H1 (cell line): ENCODE measurements around the gene ZNF584. TPM values are rescaled to one million over a fixed set of nuclear protein-coding genes. Genes with fewer than 3 reads are reported as not detected.

Experiments used
- CTCF ChIA-PET: fragments of 300-600 bp; sonication (Branson Sonifier 250); formaldehyde crosslinking; loops from one replicate; lab custom pipeline; 2021; ENCODE audit not compliant: partially characterized antibody; lab: Charles Lee
- POLR2A ChIA-PET: fragments of 300-600 bp; sonication (Branson Sonifier 250); formaldehyde crosslinking; loops from one replicate; lab custom pipeline; 2021; ENCODE audit warnings: inconsistent platforms; ENCODE audit not compliant: partially characterized antibody; lab: Charles Lee
- DNase-seq, 2 experiments: peaks; one replicate each; pipeline versions ENCODE4 v3.0.0 to v3.0.0-alpha.2; 2010 to 2022; ENCODE audit warnings: low spot score in 2 of 2, low read depth in 1 of 2, mixed read lengths in 1 of 2
- FAIRE-seq: peaks from 2 replicates; lab custom pipeline; 2011; peaks lifted over from hg19 to GRCh38; lab: Jason Lieb, UNC
- H2AFZ ChIP-seq: 2 replicates; pipeline ENCODE4 v1.8.1; 2012; ENCODE audit warnings: low read length, inconsistent platforms
- H2AK5ac ChIP-seq: 2 replicates; pipeline ENCODE4 v1.6.1; 2013; ENCODE audit warnings: low read depth, low read length
- H2BK120ac ChIP-seq: replicated peaks from 2 replicates; pipeline ENCODE3; 2013; ENCODE audit warnings: low read depth, low read length, inconsistent platforms
- H2BK12ac ChIP-seq: 2 replicates; pipeline ENCODE4 v1.6.1; 2013; ENCODE audit warnings: low read depth, low read length
- H2BK15ac ChIP-seq: 2 replicates; pipeline ENCODE4 v1.6.1; 2013; ENCODE audit warnings: low read length
- H2BK20ac ChIP-seq: 2 replicates; pipeline ENCODE4 v1.6.1; 2013; ENCODE audit warnings: low read length
- H2BK5ac ChIP-seq: 2 replicates; pipeline ENCODE4 v1.6.1; 2013; ENCODE audit warnings: low read depth, low read length
- H3K14ac ChIP-seq: 2 replicates; pipeline ENCODE4 v1.6.1; 2013; ENCODE audit warnings: inconsistent platforms; ENCODE audit not compliant: insufficient read length
- H3K18ac ChIP-seq: 2 replicates; pipeline ENCODE4 v1.6.1; 2013; ENCODE audit warnings: low read length; ENCODE audit errors: extremely low read depth
- H3K23ac ChIP-seq: 2 replicates; pipeline ENCODE4 v1.6.1; 2013; ENCODE audit warnings: inconsistent platforms; ENCODE audit not compliant: insufficient read length
- H3K23me2 ChIP-seq: 2 replicates; pipeline ENCODE4 v1.6.1; 2013; ENCODE audit warnings: low read depth, low read length
- H3K27ac ChIP-seq: 2 replicates; pipeline ENCODE4 v1.6.1; 2011; ENCODE audit warnings: low read depth, low read length, inconsistent platforms
- H3K27me3 ChIP-seq, 4 experiments: replicated peaks in 1 of 4; 1 replicate in 1 of 4; 2 replicates in 3 of 4; pipeline versions ENCODE4 v1.6.1 to v1.8.1; 2011 to 2013; ENCODE audit warnings: low read length in 3 of 4, mild to moderate bottlenecking in 3 of 4, inconsistent platforms in 2 of 4, mixed read lengths in 2 of 4, moderate library complexity in 1 of 4; ENCODE audit not compliant: control insufficient read depth in 3 of 4, insufficient read depth in 3 of 4; ENCODE audit errors: extremely low read depth in 1 of 4
- H3K36me3 ChIP-seq, 4 experiments: 2 replicates each; pipeline versions ENCODE4 v1.6.1 to v1.8.1; 2011 to 2013; ENCODE audit warnings: mild to moderate bottlenecking in 4 of 4, low read length in 3 of 4, moderate library complexity in 2 of 4, control low read depth in 1 of 4, inconsistent platforms in 1 of 4; ENCODE audit not compliant: insufficient read depth in 4 of 4, control insufficient read depth in 2 of 4
- H3K4ac ChIP-seq: replicated peaks from 2 replicates; pipeline ENCODE3; 2013; ENCODE audit warnings: low read length, low read depth, mixed read lengths, inconsistent platforms; ENCODE audit not compliant: insufficient read length
- H3K4me1 ChIP-seq, 4 experiments: replicated peaks in 1 of 4; 1 replicate in 1 of 4; 2 replicates in 3 of 4; pipeline versions ENCODE4 v1.6.1 to v1.8.1; 2011 to 2013; ENCODE audit warnings: low read length in 3 of 4, inconsistent platforms in 2 of 4, mixed read lengths in 1 of 4; ENCODE audit not compliant: insufficient read depth in 4 of 4, control insufficient read depth in 3 of 4
- H3K4me2 ChIP-seq, 2 experiments: 2 replicates each; pipeline versions ENCODE4 v1.6.1 to v1.8.1; 2011 to 2013; ENCODE audit warnings: low read depth in 2 of 2, low read length in 2 of 2, control low read depth in 1 of 2, inconsistent platforms in 1 of 2, mild to moderate bottlenecking in 1 of 2; ENCODE audit not compliant: insufficient read depth in 1 of 2
- H3K4me3 ChIP-seq, 4 experiments: fragments of 200-600, 300-600 bp in 1 of 4; sonication (generic), shearing (Covaris generic), sonication (Bioruptor Twin) in 1 of 4; 2 replicates each; pipeline versions ENCODE4 v1.5.1 to v1.8.1; 2011 to 2016; ENCODE audit warnings: low read length in 4 of 4, low read depth in 3 of 4, control low read depth in 2 of 4, inconsistent platforms in 2 of 4, mild to moderate bottlenecking in 2 of 4, mixed read lengths in 1 of 4, moderate library complexity in 1 of 4; ENCODE audit not compliant: insufficient read depth in 2 of 4; ENCODE audit errors: extremely low read depth in 1 of 4
- H3K56ac ChIP-seq: replicated peaks from 2 replicates; pipeline ENCODE3; 2013; ENCODE audit warnings: low read depth, mild to moderate bottlenecking, mixed read lengths, low read length, inconsistent platforms; ENCODE audit not compliant: insufficient read length
- H3K79me1 ChIP-seq: 2 replicates; pipeline ENCODE4 v1.6.1; 2013; ENCODE audit warnings: low read depth, low read length, control low read depth
- H3K79me2 ChIP-seq, 2 experiments: 2 replicates each; pipeline versions ENCODE4 v1.6.1 to v1.8.1; 2012 to 2013; ENCODE audit warnings: low read length in 2 of 2, mild to moderate bottlenecking in 2 of 2, inconsistent platforms in 1 of 2; ENCODE audit not compliant: insufficient read depth in 2 of 2, control insufficient read depth in 1 of 2
- H3K9ac ChIP-seq, 4 experiments: replicated peaks in 1 of 4; 1 replicate in 1 of 4; 2 replicates in 3 of 4; pipeline versions ENCODE4 v1.6.1 to v1.8.1; 2011 to 2013; ENCODE audit warnings: low read depth in 3 of 4, low read length in 3 of 4, control low read depth in 2 of 4, mild to moderate bottlenecking in 2 of 4, moderate library complexity in 2 of 4, inconsistent platforms in 1 of 4; ENCODE audit errors: extremely low read depth in 1 of 4
- H3K9me3 ChIP-seq, 2 experiments: 2 replicates each; pipeline versions ENCODE4 v1.6.1 to v1.8.1; 2012 to 2013; ENCODE audit warnings: mild to moderate bottlenecking in 2 of 2, moderate library complexity in 2 of 2, control low read depth in 1 of 2, inconsistent platforms in 1 of 2, low read depth in 1 of 2, low read length in 1 of 2, mixed read lengths in 1 of 2; ENCODE audit not compliant: insufficient read depth in 2 of 2
- H4K20me1 ChIP-seq, 2 experiments: replicated peaks in 1 of 2; 2 replicates each; pipeline versions ENCODE3 to v1.8.1; 2011 to 2013; ENCODE audit warnings: inconsistent platforms in 2 of 2, low read length in 2 of 2, mild to moderate bottlenecking in 1 of 2; ENCODE audit not compliant: insufficient read depth in 2 of 2, control insufficient read depth in 1 of 2
- H4K5ac ChIP-seq: 2 replicates; pipeline ENCODE4 v1.6.1; 2013; ENCODE audit warnings: low read length, low read depth, mixed read lengths, inconsistent platforms; ENCODE audit not compliant: insufficient read length
- H4K8ac ChIP-seq: 2 replicates; pipeline ENCODE4 v1.8.0; 2013; ENCODE audit warnings: mild to moderate bottlenecking, moderate library complexity, low read length, inconsistent platforms; ENCODE audit not compliant: insufficient read depth; ENCODE audit errors: extremely low read depth
- H4K91ac ChIP-seq: replicated peaks from 2 replicates; pipeline ENCODE3; 2013; ENCODE audit warnings: low read length, mixed read lengths, inconsistent platforms; ENCODE audit not compliant: insufficient read length
- EZH2 ChIP-seq: fragments of 200-600 bp; sonication (generic); IDR thresholded peaks from 2 replicates; pipeline ENCODE4 v1.7.1; 2012; ENCODE audit warnings: low read depth, mild to moderate bottlenecking, moderate library complexity, low read length, inconsistent platforms; ENCODE audit not compliant: severe bottlenecking
- GTF2F1 ChIP-seq: IDR thresholded peaks from 2 replicates; pipeline ENCODE4 v1.6.1; 2012; ENCODE audit warnings: low read depth, low read length, improper control_type of control experiment, borderline replicate concordance
- HDAC2 ChIP-seq, 2 experiments: fragments of 300-600 bp in 1 of 2; sonication (generic) in 1 of 2; IDR thresholded peaks; 2 replicates each; pipeline ENCODE4 v1.6.1; 2011 to 2012; ENCODE audit warnings: low read depth in 2 of 2, low read length in 2 of 2, mild to moderate bottlenecking in 2 of 2, moderate library complexity in 2 of 2, borderline replicate concordance in 1 of 2, inconsistent platforms in 1 of 2
- MAX ChIP-seq: IDR thresholded peaks from 2 replicates; pipeline ENCODE4 v1.6.1; 2012; ENCODE audit warnings: inconsistent platforms
- SIN3A ChIP-seq, 2 experiments: IDR thresholded peaks in 1 of 2; conservative IDR thresholded peaks in 1 of 2; 2 replicates each; pipeline ENCODE4 v1.6.1; 2011 to 2012; ENCODE audit warnings: low read length in 2 of 2, improper control_type of control experiment in 1 of 2, low read depth in 1 of 2, mild to moderate bottlenecking in 1 of 2
- WGBS, 2 experiments: shearing (Covaris generic) in 1 of 2; methylation state at CpG; one replicate each; pipeline versions ENCODE4 v1.1.6 to v1.1.7; 2013 to 2015; ENCODE audit warnings: low lambda C conversion rate in 2 of 2, mixed read lengths in 2 of 2, inconsistent platforms in 1 of 2, low coverage in 1 of 2, missing lambda C conversion rate in 1 of 2; ENCODE audit not compliant: insufficient replicate concordance in 2 of 2, insufficient coverage in 1 of 2, insufficient read length in 1 of 2; ENCODE audit errors: extremely low coverage in 1 of 2, missing lambda C conversion rate in 1 of 2; 5-methylcytosine and 5-hydroxymethylcytosine counted together
- polyA plus RNA-seq, 7 experiments: library from polyadenylated mRNA; depleted of rRNA in 3 of 7; stranded (reverse) in 5 of 7; unstranded in 2 of 7; fragments of >200 nt in 5 of 7; fragments of 200-250 nt in 2 of 7; gene quantifications; 1 replicate in 5 of 7; 2 replicates in 1 of 7; 4 replicates in 1 of 7; pipeline versions ENCODE4 v1.2.1 to v1.2.3, GENCODE V29; 2011 to 2013; ENCODE audit warnings: missing spikeins in 2 of 7, mixed read lengths in 2 of 7
- total RNA-seq: library from RNA; stranded (reverse); fragmentation: NEBNext Ultra II Directional; extraction: Animal tissue kit (Norgen Biotek cat#: 25700); gene quantifications from 2 replicates; pipeline ENCODE4 v1.2.1, GENCODE V29; 2021
- TF ChIP-seq, protein P1 (sequence below): IDR thresholded peaks from 2 replicates; pipeline ENCODE4 v1.6.1; 2011; ENCODE audit warnings: low read depth, mild to moderate bottlenecking, low read length; ENCODE audit not compliant: insufficient read depth

Gene ZNF584
- total and polyA plus RNA-seq, 2 of the 8 experiments (the other 6 are each of a cell fraction or from before 2014, with no cell fraction given), result 2.5 to 5.2 TPM

GRCh38 chr19:58397533-58398037 lies 10.9 kb upstream of the ZNF584 start:
- Histone ChIP-seq H4K5ac (no peak overlapping the region), H3K79me1 (peaks cover 2% of the 10 kb centered on the region; the same call in 1 of the 2 replicates), H3K9me3 (no peaks in the 10 kb centered on the region), H3K9ac (no peak overlapping the region), H4K20me1 (peaks cover 11 to 14% of the 10 kb centered on the region in 2 experiments), H2AFZ (no peak overlapping the region), H3K18ac (no peak overlapping the region), H3K23me2 (peaks cover 12% of the 10 kb centered on the region), H3K27ac (no peak overlapping the region), H3K23ac (no peak overlapping the region), H2BK12ac (no peak overlapping the region), H3K4me1 (peaks cover 0 to 27% (median 17%) of the 10 kb centered on the region in 4 experiments; a peak in 5 of 7 replicates), H4K91ac (no peak overlapping the region), H3K4me2 (no peak overlapping the region; a peak in 1 of 4 replicates), H2BK20ac (no peak overlapping the region), H2BK5ac (no peak overlapping the region), H2AK5ac (no peak overlapping the region), H3K27me3 (peaks cover 3 to 17% (median 11%) of the 10 kb centered on the region in 4 experiments; a peak in 6 of 7 replicates), H3K79me2 (no peaks in the 10 kb centered on the region), H3K56ac (no peak overlapping the region), H3K36me3 (peaks cover 9 to 24% (median 22%) of the 10 kb centered on the region in 4 experiments), H3K4ac (no peak overlapping the region), H3K14ac (no peak overlapping the region), H2BK120ac (no peak overlapping the region), H4K8ac (no peak overlapping the region), H2BK15ac (no peak overlapping the region), H3K4me3 (no peak overlapping the region)
- FAIRE-seq (no peak), DNase-seq (no peak)
- ChIA-PET CTCF (interaction anchor here (0.6 to 2.8 kb wide), 2 partner anchors 9 to 122 kb away, joined by 3 to 7 read pairs; partner anchors contain the start of gene ZBTB45), POLR2A (interaction anchor here (0.6 to 7.2 kb wide), 9 partner anchors 10 to 122 kb away, joined by 3 to 78 read pairs (median 4); partner anchors contain the start of genes RPS5, ZBTB45, ZNF497 and ZNF584)
- 90% methylated on average over 7 of the region's 7 CpGs; no CpG with 5 or more reads in 1 of the 2 experiments for WGBS, 2 experiments
- TF ChIP-seq, protein P1, sequence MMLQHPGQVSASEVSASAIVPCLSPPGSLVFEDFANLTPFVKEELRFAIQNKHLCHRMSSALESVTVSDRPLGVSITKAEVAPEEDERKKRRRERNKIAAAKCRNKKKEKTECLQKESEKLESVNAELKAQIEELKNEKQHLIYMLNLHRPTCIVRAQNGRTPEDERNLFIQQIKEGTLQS, result no peak
- TF ChIP-seq HDAC2 (IDR thresholded peaks at IDR 0.05; ENCODE audit: borderline replicate concordance in 1 of 2, low read depth in 2 of 2, low read length in 2 of 2) (no peak), MAX (no peak), GTF2F1 (no peak), SIN3A (conservative IDR thresholded peaks at IDR 0.05 in 1 of 2, IDR thresholded peaks at IDR 0.05 in 1 of 2; ENCODE audit: low read depth in 1 of 2, low read length in 2 of 2) (no peak), EZH2 (peak; percentile 7)
